HK-2 (cell line): Measurements from ENCODE around the gene PCDHGA1.
"Not testable (repeated sequence)": the region's sequence is repeated elsewhere in the genome, so short reads cannot be mapped to it uniquely, and the experiment has no call there.

Experiments
- DNase-seq: peaks from one replicate; pipeline ENCODE4 v3.0.0-alpha.2; 2018; ENCODE audit not compliant: unreplicated experiment

Gene PCDHGA1

GRCh38 chr5:141330299-141331080, at the start of gene PCDHGA1:
Gene PCDHGA1, plus strand, starts transcription at chr5:141330514.
- no peak for DNase-seq

- DNase-seq = no peak
Measured at GRCh38 chr5:141298376-141298775, 31.9 kb upstream of the PCDHGA1 start.

- DNase-seq = no peak
Measured at GRCh38 chr5:141303756-141304155, 26.6 kb upstream of the PCDHGA1 start, which contains the start of gene SLC25A2. Gene SLC25A2, minus strand, starts transcription at chr5:141304049. Its CDS starts 184 bp downstream, at chr5:141303865.

- no peak for DNase-seq
Measured at GRCh38 chr5:141306630-141307029, 23.7 kb upstream of the PCDHGA1 start.

- DNase-seq = no peak
Measured at GRCh38 chr5:141313711-141314110, 16.6 kb upstream of the PCDHGA1 start.

GRCh38 chr5:141316963-141317362, 13.4 kb upstream of the PCDHGA1 start:
- not testable (repeated sequence) for DNase-seq

- no peak for DNase-seq
Measured at GRCh38 chr5:141319202-141319601, 11.1 kb upstream of the PCDHGA1 start.

GRCh38 chr5:141319699-141320098, 10.6 kb upstream of the PCDHGA1 start:
- no peak for DNase-seq

- DNase-seq = peak; percentile 87
Measured at GRCh38 chr5:141320225-141321169, 9.8 kb upstream of the PCDHGA1 start, which contains the start of gene TAF7. Gene TAF7, minus strand, starts transcription at chr5:141320784. Its CDS starts 740 bp downstream, at chr5:141320044.

GRCh38 chr5:141322261-141322660, 8.1 kb upstream of the PCDHGA1 start:
- DNase-seq = no peak

GRCh38 chr5:141326088-141326854, 4.0 kb upstream of the PCDHGA1 start:
- DNase-seq = no peak

GRCh38 chr5:141328231-141328630, 2.1 kb upstream of the PCDHGA1 start:
- DNase-seq = no peak

GRCh38 chr5:141332571-141332970, 2.3 kb downstream of the PCDHGA1 start:
- not testable (repeated sequence) for DNase-seq

- no peak for DNase-seq
Measured at GRCh38 chr5:141338538-141339306, 8.4 kb downstream of the PCDHGA1 start, which contains the start of gene PCDHGA2. Gene PCDHGA2, plus strand, starts transcription at chr5:141338760.

- DNase-seq = not testable (repeated sequence)
Measured at GRCh38 chr5:141340781-141341354, 10.6 kb downstream of the PCDHGA1 start.

- no peak for DNase-seq
Measured at GRCh38 chr5:141342773-141343172, 12.5 kb downstream of the PCDHGA1 start.

GRCh38 chr5:141343242-141343952, 13.1 kb downstream of the PCDHGA1 start, which contains the start of gene PCDHGA3:
Gene PCDHGA3, plus strand, starts transcription at chr5:141343829. Its CDS starts 205 bp downstream, at chr5:141344034.
- no peak for DNase-seq

GRCh38 chr5:141343953-141344463, 13.7 kb downstream of the PCDHGA1 start:
- no peak for DNase-seq

- DNase-seq = no peak
Measured at GRCh38 chr5:141345327-141345726, 15.0 kb downstream of the PCDHGA1 start.
